HG03442 (cell line): ENCODE results near the gene RADIL.

Experiments used
- ATAC-seq: cut with Tn5 transposase; IDR thresholded peaks from one replicate; pipeline ENCODE4 v1.9.1; 2021; ENCODE audit warnings: mild to moderate bottlenecking, moderate library complexity; ENCODE audit not compliant: unreplicated experiment

RADIL gene

DNA sequence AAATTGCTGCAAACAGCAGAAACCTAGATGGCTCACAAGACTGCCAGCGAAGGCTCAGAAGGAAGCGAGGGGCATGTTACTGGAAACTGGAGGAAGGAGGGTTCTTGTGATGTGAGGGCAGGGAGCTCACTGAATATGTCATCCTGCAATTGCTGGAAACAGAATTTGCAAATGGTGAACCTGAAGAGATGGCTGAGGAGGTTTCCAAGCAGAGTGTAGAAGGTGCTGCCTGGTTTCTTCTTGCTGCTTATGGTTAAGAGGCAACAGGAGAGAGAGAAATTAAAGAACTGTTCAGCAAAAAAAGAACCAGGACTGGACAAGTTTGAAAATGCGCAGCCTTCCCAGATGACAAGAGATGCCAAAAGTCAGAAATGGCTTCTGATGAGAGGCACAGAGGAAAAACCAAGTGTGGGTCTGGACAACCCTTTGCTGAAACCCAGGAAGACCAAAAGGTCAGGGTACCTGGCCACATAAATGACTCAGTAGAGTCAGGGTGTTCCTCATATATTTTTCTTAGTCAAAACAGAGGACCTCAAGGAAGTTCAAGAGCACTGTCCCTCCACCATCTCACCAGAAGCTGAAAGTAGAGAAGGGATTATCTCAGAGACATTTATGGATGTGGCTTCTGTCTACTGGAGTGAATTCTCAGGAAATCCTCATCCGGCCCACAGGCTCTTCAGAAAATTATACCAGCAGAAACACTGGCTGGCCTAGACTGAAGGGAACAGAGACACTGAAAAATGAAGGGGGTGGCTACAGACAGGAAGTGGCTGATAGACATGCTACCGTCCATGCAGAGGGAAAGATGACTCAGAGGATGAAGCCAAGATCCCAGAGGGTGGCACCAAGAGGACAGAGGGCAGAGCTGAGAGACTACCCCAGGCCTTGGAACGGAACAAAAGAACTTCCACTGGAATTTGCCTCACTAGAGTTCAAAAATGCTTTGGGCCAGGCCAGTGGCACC is 31.8 kb downstream of the RADIL start:
- ATAC-seq = no peak

DNA sequence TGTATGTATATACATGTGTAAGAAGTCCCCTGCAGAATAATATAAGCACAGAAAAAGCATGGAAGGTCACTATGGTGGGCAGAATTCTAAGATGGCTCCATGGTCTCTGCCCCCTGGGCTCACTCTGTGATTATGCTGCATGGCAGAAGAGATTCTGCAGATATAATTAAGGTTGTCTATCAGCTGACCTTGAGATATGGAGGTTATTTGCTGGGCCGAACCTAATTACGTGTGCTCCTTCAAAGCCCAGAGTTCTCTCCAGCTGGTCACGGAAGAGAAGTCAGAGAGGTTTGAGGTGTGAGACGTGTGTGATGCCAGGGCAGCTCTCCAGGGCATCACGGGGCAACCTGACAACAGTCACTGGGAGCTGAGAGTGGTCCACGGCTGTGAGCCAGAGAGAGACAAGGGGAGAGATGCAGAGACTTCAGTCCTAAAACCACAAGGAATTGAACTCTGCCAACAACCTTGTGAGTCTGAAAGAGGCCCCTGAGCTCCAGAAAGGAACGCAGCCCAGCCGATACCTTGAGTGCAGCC is 33.2 kb downstream of the RADIL start:
- no peak for ATAC-seq

GRCh38 chr7:4849390-4849789 is 34.1 kb downstream of the RADIL start:
- no peak for ATAC-seq

DNA sequence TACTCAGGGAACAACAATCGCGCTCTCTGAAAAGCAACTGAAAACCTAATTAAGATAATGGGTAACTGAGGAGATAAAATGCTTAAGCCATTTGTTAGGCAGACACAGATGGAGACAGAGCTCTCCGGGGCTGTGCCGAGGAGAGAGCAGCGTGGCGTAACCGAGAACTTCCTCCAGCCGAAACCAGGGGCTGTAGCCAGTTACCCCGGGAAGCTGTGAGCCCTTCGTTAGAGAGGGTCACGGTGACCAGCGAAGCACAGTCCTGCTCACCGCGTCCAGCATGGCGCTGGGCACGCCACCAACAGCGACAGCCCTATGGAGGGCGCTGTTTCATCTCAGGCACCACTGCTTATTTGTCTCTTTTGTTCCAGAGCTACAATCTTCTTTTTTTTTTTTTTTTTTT is 37.8 kb downstream of the RADIL start:
- no peak for ATAC-seq

GRCh38 chr7:4842319-4843064 is 41.0 kb downstream of the RADIL start:
- no peak for ATAC-seq

DNA sequence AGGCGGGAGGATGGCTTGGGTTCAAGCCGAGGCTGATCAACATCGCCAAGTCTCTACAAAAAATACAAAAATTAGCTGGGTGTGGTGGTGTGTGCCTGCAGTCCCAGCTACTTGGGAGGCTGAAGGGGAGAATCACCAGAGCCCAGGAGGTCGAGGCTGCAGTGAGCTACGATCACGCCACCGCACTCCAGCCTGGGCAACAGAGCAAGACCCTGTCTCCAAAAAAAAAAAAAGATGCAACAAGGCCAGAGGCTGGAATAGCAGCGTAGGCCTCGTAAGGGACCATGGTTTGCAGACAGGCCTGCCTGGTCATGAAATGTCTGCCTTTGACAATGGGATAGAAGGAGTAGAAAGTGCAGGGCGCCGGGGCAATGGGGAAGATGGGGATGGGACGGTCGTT is 41.7 kb downstream of the RADIL start:
- ATAC-seq = no peak

DNA sequence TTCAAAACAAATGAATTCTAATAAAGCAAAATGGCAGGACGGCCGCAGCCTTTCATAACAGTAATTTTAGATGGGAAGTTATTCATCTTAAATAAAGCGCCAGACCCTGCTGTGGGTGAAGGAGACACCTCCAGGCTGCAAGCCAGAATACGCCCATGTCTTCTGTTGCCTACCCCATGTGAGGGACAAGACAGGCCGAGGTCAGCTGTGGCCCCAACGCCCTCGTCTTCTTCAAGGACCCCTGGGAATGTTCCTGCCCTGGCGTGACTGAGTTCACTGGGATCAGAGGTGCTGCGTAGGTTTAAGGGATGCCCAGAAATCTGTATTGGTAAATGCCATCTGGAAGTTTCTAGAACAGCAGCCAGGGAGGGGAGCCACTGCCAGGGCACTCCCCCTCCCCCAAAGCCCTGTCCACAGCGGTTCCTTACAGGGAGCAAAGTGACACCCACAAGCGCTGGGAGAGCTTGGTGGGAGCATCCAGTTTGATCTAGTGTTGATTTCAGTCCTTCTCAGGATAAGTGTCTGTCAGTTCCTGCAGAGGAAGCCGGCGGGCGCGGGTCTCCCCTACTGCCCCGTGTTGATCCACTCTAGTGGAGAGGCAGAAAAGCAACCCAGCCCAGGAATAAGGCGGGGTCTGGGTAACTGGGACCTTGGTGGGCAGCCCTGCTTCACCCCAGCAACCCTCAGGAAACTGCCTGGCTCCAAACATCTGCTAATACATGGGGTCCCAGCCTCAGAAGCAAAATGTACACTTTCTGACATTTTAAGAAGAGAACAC is 42.3 kb downstream of the RADIL start:
- ATAC-seq = no peak

GRCh38 chr7:4840079-4840501 is 43.4 kb downstream of the RADIL start:
- ATAC-seq = no peak

DNA sequence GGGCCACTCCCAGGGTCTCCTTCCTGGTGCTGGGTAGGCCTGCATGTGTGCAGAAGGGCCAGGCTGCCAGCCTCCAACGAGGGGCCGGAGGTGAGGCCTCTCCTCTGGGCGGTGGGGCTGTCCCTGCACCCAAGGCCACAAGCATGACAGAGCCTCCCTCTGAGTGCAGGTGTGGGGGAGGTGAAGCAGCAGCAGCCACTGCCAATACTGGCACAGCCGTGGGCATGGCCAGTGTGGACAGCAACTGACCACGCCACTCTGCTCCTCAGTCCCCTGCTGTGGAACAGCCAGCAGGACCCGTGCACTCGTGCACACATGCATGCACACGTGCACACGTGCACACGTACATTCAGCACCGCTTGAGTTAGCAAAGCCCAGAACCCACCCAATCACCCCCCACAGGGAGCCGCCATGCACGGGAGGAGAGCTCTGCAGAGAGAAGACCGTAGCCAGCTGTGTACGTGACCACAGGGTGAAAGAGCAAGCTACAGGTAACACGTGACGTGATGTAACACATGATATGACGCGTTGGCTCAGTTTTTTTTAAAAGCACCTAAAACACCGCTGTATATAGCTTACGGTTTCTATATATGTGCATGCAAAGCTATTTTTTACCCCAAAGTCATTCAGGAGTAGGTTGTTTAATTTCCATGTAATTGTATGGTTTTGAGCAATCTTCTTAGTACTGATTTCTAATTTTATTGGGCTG is 44.7 kb downstream of the RADIL start:
- ATAC-seq = no peak

DNA sequence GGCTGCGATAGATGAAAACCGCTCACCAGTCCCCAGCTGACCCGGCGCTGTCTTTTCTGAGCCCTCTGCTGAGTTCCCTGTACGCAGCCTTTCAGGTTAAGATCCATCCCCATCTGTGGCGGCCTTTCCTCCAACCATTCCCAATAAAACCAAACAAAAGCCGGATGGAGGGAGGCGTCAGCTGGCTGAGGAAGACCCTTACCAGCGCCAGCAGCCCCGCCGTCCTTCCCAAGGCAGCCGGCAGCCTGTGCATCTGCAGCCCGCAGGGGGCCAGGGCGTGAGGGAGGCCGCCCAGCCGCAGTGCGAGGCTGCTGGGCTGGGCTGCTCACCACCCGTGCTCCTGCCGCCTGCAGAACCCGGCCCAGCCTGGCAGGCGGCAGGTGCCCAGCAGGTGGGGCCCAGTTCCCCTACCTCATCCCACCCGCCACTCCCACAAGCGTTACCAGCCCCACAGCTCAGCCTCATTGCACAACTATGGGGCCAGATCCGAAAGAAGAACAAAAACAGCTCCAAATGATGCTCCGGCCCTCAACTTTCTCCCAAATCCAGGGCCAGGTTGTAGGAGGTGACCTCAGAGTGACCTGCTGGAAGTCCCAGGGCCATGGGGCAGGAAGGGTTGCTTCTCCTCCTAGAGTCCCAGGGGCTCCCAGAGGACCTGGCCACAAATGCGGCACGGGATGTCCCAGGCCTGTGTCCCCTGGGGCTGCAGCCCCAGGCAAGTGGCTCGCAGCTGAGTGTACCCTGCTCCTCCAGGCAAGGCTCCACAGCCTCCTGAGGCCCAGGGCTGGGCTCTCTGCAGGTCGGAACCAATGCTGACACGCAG is 45.5 kb downstream of the RADIL start:
- no peak for ATAC-seq

GRCh38 chr7:4837041-4837802 is 46.3 kb downstream of the RADIL start:
- ATAC-seq = no peak

DNA sequence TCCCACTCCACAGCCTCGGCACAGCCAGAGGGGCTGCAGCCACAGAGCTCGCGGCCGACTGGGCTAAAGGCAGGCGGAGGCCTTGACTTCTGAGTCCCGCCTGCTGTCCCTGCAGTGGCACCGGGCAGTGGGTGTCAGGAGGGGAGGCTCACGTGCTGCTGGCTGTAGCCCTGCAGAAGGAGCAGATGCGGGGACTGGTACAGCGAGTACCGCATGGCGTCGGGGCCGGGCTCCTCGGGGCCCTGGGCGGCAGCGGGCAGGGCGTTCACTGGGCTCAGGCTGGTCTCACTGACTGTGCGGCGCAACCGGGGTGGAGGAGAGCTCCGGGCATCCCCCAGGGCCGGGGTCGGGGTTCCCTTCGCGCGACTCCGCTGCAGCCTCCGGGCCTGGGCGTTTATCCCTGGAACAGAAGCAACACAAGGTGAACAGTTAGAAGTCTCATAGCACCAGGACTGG is 47.3 kb downstream of the RADIL start:
- no peak for ATAC-seq

- no peak for ATAC-seq
Measured at GRCh38 chr7:4835398-4836205, 47.9 kb downstream of the RADIL start.

- no peak for ATAC-seq
Measured at GRCh38 chr7:4834601-4835397, 48.7 kb downstream of the RADIL start.

- ATAC-seq = no peak
Measured at GRCh38 chr7:4833691-4834600, 49.6 kb downstream of the RADIL start.

DNA sequence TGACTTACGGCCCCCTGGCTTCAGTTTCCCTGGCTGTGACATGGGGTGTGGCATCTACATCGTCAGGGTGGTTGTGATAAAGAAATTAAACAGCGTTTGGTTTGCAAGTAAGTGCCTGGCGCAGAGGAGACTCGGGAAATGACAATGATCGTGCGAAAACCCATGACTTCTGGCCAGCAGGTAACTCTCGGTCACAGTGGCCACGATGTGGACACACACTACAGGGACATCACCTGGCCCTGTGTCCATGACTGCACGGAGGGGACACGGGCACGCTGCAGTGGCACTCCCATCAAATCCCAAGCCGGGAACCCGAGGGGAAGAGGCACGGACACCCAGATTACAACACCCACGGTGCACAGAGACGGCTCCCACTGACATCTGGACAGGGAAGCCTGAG is 50.3 kb downstream of the RADIL start:
- no peak for ATAC-seq
